NCI-H1436 treated with DMSO at 0.1 percent for 48 hours (cell line): ENCODE results near the gene LARGE1.
"Not testable (repeated sequence)": the region's sequence is repeated elsewhere in the genome, so short reads cannot be mapped to it uniquely, and the experiment has no call there.

Source experiments
- DNase-seq: peaks from one replicate; lab custom pipeline; 2025; lab: John Stamatoyannopoulos, UW

The LARGE1 gene

GRCh38 chr22:33474587-33474986 lies 445.7 kb downstream of the LARGE1 start:
- no peak for DNase-seq

- DNase-seq: no peak
Observed at GRCh38 chr22:33472462-33473344, 447.6 kb downstream of the LARGE1 start.

GRCh38 chr22:33470456-33470855 lies 449.8 kb downstream of the LARGE1 start:
- no peak for DNase-seq

GRCh38 chr22:33467620-33468095 lies 452.6 kb downstream of the LARGE1 start:
- DNase-seq: no peak

- DNase-seq: no peak
Observed at GRCh38 chr22:33467080-33467479, 453.2 kb downstream of the LARGE1 start.

GRCh38 chr22:33465554-33465953 lies 454.7 kb downstream of the LARGE1 start:
- no peak for DNase-seq

GRCh38 chr22:33464698-33465097 lies 455.6 kb downstream of the LARGE1 start:
- DNase-seq: no peak

GRCh38 chr22:33461698-33462434 lies 458.4 kb downstream of the LARGE1 start:
- no peak for DNase-seq

GRCh38 chr22:33461245-33461644 lies 459.0 kb downstream of the LARGE1 start:
- DNase-seq: not testable (repeated sequence)

- no peak for DNase-seq
Observed at GRCh38 chr22:33459137-33459536, 461.1 kb downstream of the LARGE1 start.

GRCh38 chr22:33456511-33456910 lies 463.8 kb downstream of the LARGE1 start:
- DNase-seq: no peak

- no peak for DNase-seq
Observed at GRCh38 chr22:33455036-33455435, 465.2 kb downstream of the LARGE1 start.

GRCh38 chr22:33451866-33452469 lies 468.3 kb downstream of the LARGE1 start:
- no peak for DNase-seq

GRCh38 chr22:33450756-33451155 lies 469.5 kb downstream of the LARGE1 start:
- DNase-seq: no peak

GRCh38 chr22:33447733-33448132 lies 472.5 kb downstream of the LARGE1 start:
- DNase-seq: no peak

GRCh38 chr22:33443683-33444082 lies 476.6 kb downstream of the LARGE1 start:
- no peak for DNase-seq

- no peak for DNase-seq
Observed at GRCh38 chr22:33440756-33441155, 479.5 kb downstream of the LARGE1 start.

GRCh38 chr22:33438273-33438672 lies 482.0 kb downstream of the LARGE1 start:
- no peak for DNase-seq

- DNase-seq: no peak
Observed at GRCh38 chr22:33431300-33431699, 489.0 kb downstream of the LARGE1 start.

GRCh38 chr22:33429281-33429680 lies 491.0 kb downstream of the LARGE1 start:
- DNase-seq: no peak

- no peak for DNase-seq
Observed at GRCh38 chr22:33427461-33427860, 492.8 kb downstream of the LARGE1 start.

GRCh38 chr22:33426451-33426850 lies 493.8 kb downstream of the LARGE1 start:
- no peak for DNase-seq

- DNase-seq: no peak
Observed at GRCh38 chr22:33421859-33422258, 498.4 kb downstream of the LARGE1 start.
